HG03432 (cell line): ENCODE results near the gene MACIR.
A peak's percentile ranks its signal among the peaks of the same experiment; 100 is the strongest.
"Not testable (repeated sequence)": the region's sequence is repeated elsewhere in the genome, so short reads cannot be mapped to it uniquely, and the experiment has no call there.

Source experiments
- ATAC-seq: cut with Tn5 transposase; IDR thresholded peaks from one replicate; pipeline ENCODE4 v1.9.1; 2021; ENCODE audit warnings: mild to moderate bottlenecking, moderate library complexity; ENCODE audit not compliant: unreplicated experiment

Gene MACIR

GRCh38 chr5:103258368-103258956 lies at the start of gene MACIR:
Gene MACIR, plus strand, starts transcription at chr5:103258763. Its CDS starts 17,157 bp downstream, at chr5:103275920.
- peak; percentile 82 for ATAC-seq

GRCh38 chr5:103209065-103209464 lies 49.5 kb upstream of the MACIR start:
- no peak for ATAC-seq

- ATAC-seq: no peak
Measured at GRCh38 chr5:103210952-103211351, 47.6 kb upstream of the MACIR start.

- peak; percentile 85 for ATAC-seq
Measured at GRCh38 chr5:103211576-103212561, 46.7 kb upstream of the MACIR start.

- ATAC-seq: no peak
Measured at GRCh38 chr5:103216137-103216536, 42.4 kb upstream of the MACIR start.

- no peak for ATAC-seq
Measured at GRCh38 chr5:103216697-103217096, 41.9 kb upstream of the MACIR start.

GRCh38 chr5:103217101-103217500 lies 41.5 kb upstream of the MACIR start:
- ATAC-seq: no peak

- ATAC-seq: no peak
Measured at GRCh38 chr5:103218164-103218563, 40.4 kb upstream of the MACIR start.

GRCh38 chr5:103219074-103219473 lies 39.5 kb upstream of the MACIR start:
- not testable (repeated sequence) for ATAC-seq

GRCh38 chr5:103223031-103223955 lies 35.3 kb upstream of the MACIR start:
- ATAC-seq: no peak

GRCh38 chr5:103224118-103224893 lies 34.3 kb upstream of the MACIR start:
- ATAC-seq: peak; percentile 95

GRCh38 chr5:103224894-103225246 lies 33.7 kb upstream of the MACIR start:
- ATAC-seq: no peak

GRCh38 chr5:103228061-103228460 lies 30.5 kb upstream of the MACIR start:
- no peak for ATAC-seq

- no peak for ATAC-seq
Measured at GRCh38 chr5:103228588-103228987, 30.0 kb upstream of the MACIR start.

GRCh38 chr5:103232393-103232999 lies 26.1 kb upstream of the MACIR start:
- ATAC-seq: peak; percentile 82

GRCh38 chr5:103234239-103234975 lies 24.2 kb upstream of the MACIR start:
- no peak for ATAC-seq

GRCh38 chr5:103235891-103236290 lies 22.7 kb upstream of the MACIR start:
- ATAC-seq: no peak

- ATAC-seq: no peak
Measured at GRCh38 chr5:103237778-103238177, 20.8 kb upstream of the MACIR start.

GRCh38 chr5:103243665-103244064 lies 14.9 kb upstream of the MACIR start:
- ATAC-seq: no peak
